ENCODE data around the gene PTPRB. TPM values are rescaled to one million over a fixed set of nuclear protein-coding genes. Genes with fewer than 3 reads are reported as not detected.

PTPRB gene
- total RNA-seq, 2 experiments from 2014 or later = not detected

- POLR2A ChIA-PET = no interaction called here
- CTCF ChIA-PET = no interaction called here
These were observed 32.6 kb downstream of the PTPRB start for GRCh38 chr12:70604662-70605061.

GRCh38 chr12:70603044-70603443 lies 34.2 kb downstream of the PTPRB start:
- ChIA-PET CTCF (no interaction called here), POLR2A (no interaction called here)

- POLR2A ChIA-PET = no interaction called here
These were observed 38.6 kb downstream of the PTPRB start for GRCh38 chr12:70598467-70599193.

GRCh38 chr12:70592664-70593063 lies 44.6 kb downstream of the PTPRB start:
- ChIA-PET CTCF (no interaction called here), POLR2A (no interaction called here)

More at GRCh38 chr12:70598467-70599193, 38.6 kb downstream of the PTPRB start:
- CTCF ChIA-PET = no interaction called here

- ChIA-PET POLR2A (no interaction called here), CTCF (interaction anchor here (0.6 to 1.6 kb wide), 5 partner anchors 53 to 1095 kb away, joined by 3 to 5 read pairs (median 3); partner anchors contain the start of gene TMEM19)
These were observed 46.5 kb downstream of the PTPRB start for GRCh38 chr12:70590549-70591226.

- POLR2A ChIA-PET = no interaction called here
These were observed 47.2 kb downstream of the PTPRB start for GRCh38 chr12:70590051-70590450.

GRCh38 chr12:70584332-70584731 lies 52.9 kb downstream of the PTPRB start:
- ChIA-PET CTCF (no interaction called here), POLR2A (no interaction called here)

More at GRCh38 chr12:70590051-70590450, 47.2 kb downstream of the PTPRB start:
- CTCF ChIA-PET = interaction anchor here (0.7 to 1.6 kb wide), 2 partner anchors 129 to 246 kb away, joined by 3 to 5 read pairs; no protein-coding TSS in a partner anchor

- ChIA-PET CTCF (no interaction called here), POLR2A (no interaction called here)
These were observed 54.0 kb downstream of the PTPRB start for GRCh38 chr12:70583251-70583650.

GRCh38 chr12:70581208-70581607 lies 56.0 kb downstream of the PTPRB start:
- ChIA-PET POLR2A (no interaction called here), CTCF (no interaction called here)

- ChIA-PET POLR2A (no interaction called here), CTCF (interaction anchor here (2.0 to 2.5 kb wide), 2 partner anchors 676 to 698 kb away, joined by 5 to 13 read pairs; no protein-coding TSS in a partner anchor)
These were observed 60.0 kb downstream of the PTPRB start for GRCh38 chr12:70577283-70577634.

GRCh38 chr12:70576341-70577282 lies 60.6 kb downstream of the PTPRB start:
- CTCF ChIA-PET = interaction anchor here (0.5 to 2.5 kb wide), 3 partner anchors 284 to 697 kb away, joined by 3 to 13 read pairs (median 5); no protein-coding TSS in a partner anchor

GRCh38 chr12:70571705-70572268 lies 65.4 kb downstream of the PTPRB start:
- ChIA-PET POLR2A (no interaction called here), CTCF (no interaction called here)

More at GRCh38 chr12:70576341-70577282, 60.6 kb downstream of the PTPRB start:
- POLR2A ChIA-PET = no interaction called here

- POLR2A ChIA-PET = no interaction called here
- CTCF ChIA-PET = no interaction called here
These were observed 66.2 kb downstream of the PTPRB start for GRCh38 chr12:70571029-70571428.

- ChIA-PET POLR2A (no interaction called here), CTCF (no interaction called here)
These were observed 75.7 kb downstream of the PTPRB start for GRCh38 chr12:70561550-70561949.

GRCh38 chr12:70560671-70561070 lies 76.6 kb downstream of the PTPRB start:
- CTCF ChIA-PET = no interaction called here
- POLR2A ChIA-PET = no interaction called here

- CTCF ChIA-PET = no interaction called here
- POLR2A ChIA-PET = no interaction called here
These were observed 77.8 kb downstream of the PTPRB start for GRCh38 chr12:70559390-70559789.

GRCh38 chr12:70557583-70558191 lies 79.5 kb downstream of the PTPRB start:
- ChIA-PET POLR2A (no interaction called here), CTCF (no interaction called here)

GRCh38 chr12:70556179-70556869 lies 80.9 kb downstream of the PTPRB start:
- ChIA-PET CTCF (no interaction called here), POLR2A (no interaction called here)

GRCh38 chr12:70555081-70555480 lies 82.1 kb downstream of the PTPRB start:
- POLR2A ChIA-PET = no interaction called here

More at GRCh38 chr12:70555081-70555480, 82.1 kb downstream of the PTPRB start:
- CTCF ChIA-PET = no interaction called here
